WTC11 (cell line): ENCODE measurements around the gene LCA5. TPM values are rescaled to one million over a fixed set of nuclear protein-coding genes. Genes with fewer than 3 reads are reported as not detected.

Experiments
- ATAC-seq: fragments of 200-7000 bp; cut with Tn5 transposase; 2 replicates; pipeline ENCODE4 v1.10.0; 2021; ENCODE audit warnings: mild to moderate bottlenecking, moderate library complexity
- CTCF ChIA-PET: fragments of 300-600 bp; sonication (Branson Sonifier 250); formaldehyde crosslinking; loops from one replicate; lab custom pipeline; 2021; ENCODE audit warnings: antibody characterized with exemption; lab: Charles Lee
- POLR2A ChIA-PET: fragments of 350-600 bp; sonication (Branson Sonifier 250); formaldehyde crosslinking; loops from one replicate; lab custom pipeline; 2021; ENCODE audit warnings: antibody characterized with exemption; lab: Charles Lee
- DNase-seq: peaks from one replicate; pipeline ENCODE4 v3.0.0; 2021; ENCODE audit warnings: low spot score
- H3K27ac Mint-ChIP-seq: 2 replicates; pipeline ENCODE4 v1.8.0; 2021; ENCODE audit warnings: mixed read lengths
- H3K27me3 Mint-ChIP-seq: 2 replicates; pipeline ENCODE4 v1.8.0; 2021; ENCODE audit warnings: low read depth, mild to moderate bottlenecking, moderate library complexity, mixed read lengths
- H3K36me3 Mint-ChIP-seq: 2 replicates; pipeline ENCODE4 v1.8.0; 2021; ENCODE audit warnings: mixed read lengths
- H3K4me1 Mint-ChIP-seq: 2 replicates; pipeline ENCODE4 v1.8.0; 2022; ENCODE audit warnings: mixed read lengths
- H3K4me3 Mint-ChIP-seq: 2 replicates; pipeline ENCODE4 v1.8.0; 2021; ENCODE audit warnings: mild to moderate bottlenecking, moderate library complexity, mixed read lengths
- H3K9me3 Mint-ChIP-seq: 2 replicates; pipeline ENCODE4 v1.8.0; 2021; ENCODE audit warnings: mixed read lengths
- CREM ChIP-seq: sonication (generic); formaldehyde crosslinking; IDR thresholded peaks from 2 replicates; pipeline ENCODE4 v1.8.1; 2022; ENCODE audit warnings: mild to moderate bottlenecking, missing genetic modification reagents, moderate library complexity
- ESRRA ChIP-seq: sonication (generic); formaldehyde crosslinking; IDR thresholded peaks from 2 replicates; pipeline ENCODE4 v1.8.1; 2022; ENCODE audit warnings: mild to moderate bottlenecking, missing genetic modification reagents, borderline replicate concordance
- GRHL2 ChIP-seq: fragments of 250-450 bp; sonication (Bioruptor Pico); IDR thresholded peaks from 2 replicates; pipeline ENCODE4 v1.8.0; 2022; ENCODE audit warnings: mild to moderate bottlenecking, moderate library complexity; ENCODE audit not compliant: insufficient replicate concordance, severe bottlenecking
- HMGXB4 ChIP-seq: sonication (generic); formaldehyde crosslinking; IDR thresholded peaks from 2 replicates; pipeline ENCODE4 v1.8.1; 2023; ENCODE audit warnings: mild to moderate bottlenecking, moderate library complexity, missing genetic modification reagents
- KAT7 ChIP-seq: sonication (generic); formaldehyde crosslinking; IDR thresholded peaks from 2 replicates; pipeline ENCODE4 v1.8.1; 2023; ENCODE audit warnings: missing genetic modification reagents, mild to moderate bottlenecking, borderline replicate concordance
- MXD4 ChIP-seq: fragments of 250-450 bp; sonication (Bioruptor Pico); IDR thresholded peaks from 2 replicates; pipeline ENCODE4 v1.8.0; 2021; ENCODE audit warnings: mild to moderate bottlenecking, moderate library complexity, borderline replicate concordance
- NFE2L1 ChIP-seq: sonication (generic); formaldehyde crosslinking; IDR thresholded peaks from 2 replicates; pipeline ENCODE4 v1.8.1; 2023; ENCODE audit warnings: missing genetic modification reagents
- NFYB ChIP-seq: sonication (generic); formaldehyde crosslinking; conservative IDR thresholded peaks from 2 replicates; pipeline ENCODE4 v1.8.0; 2022; ENCODE audit warnings: low read depth, missing genetic modification reagents
- NR2C2 ChIP-seq: sonication (generic); formaldehyde crosslinking; IDR thresholded peaks from 2 replicates; pipeline ENCODE4 v1.8.0; 2022; ENCODE audit warnings: mild to moderate bottlenecking, missing genetic modification reagents
- TCF7 ChIP-seq: sonication (generic); formaldehyde crosslinking; IDR thresholded peaks from 2 replicates; pipeline ENCODE4 v1.8.0; 2022; ENCODE audit warnings: mild to moderate bottlenecking, low read depth, missing genetic modification reagents, moderate library complexity
- TEAD1 ChIP-seq: sonication (generic); formaldehyde crosslinking; IDR thresholded peaks from 2 replicates; pipeline ENCODE4 v1.8.0; 2022; ENCODE audit warnings: mild to moderate bottlenecking, missing genetic modification reagents
- ZBTB43 ChIP-seq: sonication (generic); formaldehyde crosslinking; IDR thresholded peaks from 2 replicates; pipeline ENCODE4 v1.8.1; 2023; ENCODE audit warnings: mild to moderate bottlenecking, missing genetic modification reagents
- ZNF121 ChIP-seq: sonication (generic); formaldehyde crosslinking; IDR thresholded peaks from 2 replicates; pipeline ENCODE4 v1.8.0; 2023; ENCODE audit warnings: missing genetic modification reagents
- ZNF138 ChIP-seq: sonication (generic); formaldehyde crosslinking; conservative IDR thresholded peaks from 2 replicates; pipeline ENCODE4 v1.8.1; 2022; ENCODE audit warnings: mild to moderate bottlenecking, moderate library complexity, missing genetic modification reagents
- ZNF416 ChIP-seq: fragments of 250-450 bp; sonication (Bioruptor Pico); IDR thresholded peaks from 2 replicates; pipeline ENCODE4 v1.9.0; 2021; ENCODE audit warnings: mild to moderate bottlenecking, inconsistent platforms
- ZNF425 ChIP-seq: fragments of 250-450 bp; sonication (Bioruptor Pico); conservative IDR thresholded peaks from 2 replicates; pipeline ENCODE4 v1.9.0; 2021; ENCODE audit warnings: mild to moderate bottlenecking
- ZNF671 ChIP-seq: fragments of 250-450 bp; sonication (Bioruptor Pico); IDR thresholded peaks from 2 replicates; pipeline ENCODE4 v1.8.0; 2021; ENCODE audit warnings: mild to moderate bottlenecking
- total RNA-seq: library from RNA; stranded (reverse); gene quantifications from 3 replicates; pipeline ENCODE4 v1.2.3, GENCODE V29; 2021
- TF ChIP-seq, protein P1 (sequence below): sonication (generic); formaldehyde crosslinking; IDR thresholded peaks from 2 replicates; pipeline ENCODE4 v1.8.1; 2022; ENCODE audit warnings: low read depth, missing genetic modification reagents, borderline replicate concordance
- TF ChIP-seq, protein P2 (sequence below): sonication (generic); formaldehyde crosslinking; IDR thresholded peaks from 2 replicates; pipeline ENCODE4 v1.8.0; 2022; ENCODE audit warnings: missing genetic modification reagents

LCA5 gene
- total RNA-seq, 1 experiment from 2014 or later: 3.8 TPM

- Mint-ChIP-seq H3K27me3 (no peaks in the 10 kb centered on the region), H3K27ac (peak overlapping the region; percentile 81), H3K4me1 (peaks cover 34% of the 10 kb centered on the region), H3K36me3 (peaks cover 11% of the 10 kb centered on the region; the same call in 1 of the 2 replicates), H3K9me3 (no peaks in the 10 kb centered on the region), H3K4me3 (peak overlapping the region; percentile 2; the same call in 1 of the 2 replicates)
- TF ChIP-seq, protein P1, sequence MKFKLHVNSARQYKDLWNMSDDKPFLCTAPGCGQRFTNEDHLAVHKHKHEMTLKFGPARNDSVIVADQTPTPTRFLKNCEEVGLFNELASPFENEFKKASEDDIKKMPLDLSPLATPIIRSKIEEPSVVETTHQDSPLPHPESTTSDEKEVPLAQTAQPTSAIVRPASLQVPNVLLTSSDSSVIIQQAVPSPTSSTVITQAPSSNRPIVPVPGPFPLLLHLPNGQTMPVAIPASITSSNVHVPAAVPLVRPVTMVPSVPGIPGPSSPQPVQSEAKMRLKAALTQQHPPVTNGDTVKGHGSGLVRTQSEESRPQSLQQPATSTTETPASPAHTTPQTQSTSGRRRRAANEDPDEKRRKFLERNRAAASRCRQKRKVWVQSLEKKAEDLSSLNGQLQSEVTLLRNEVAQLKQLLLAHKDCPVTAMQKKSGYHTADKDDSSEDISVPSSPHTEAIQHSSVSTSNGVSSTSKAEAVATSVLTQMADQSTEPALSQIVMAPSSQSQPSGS (CRISPR knock-in tag): no peak
- TF ChIP-seq, protein P2, sequence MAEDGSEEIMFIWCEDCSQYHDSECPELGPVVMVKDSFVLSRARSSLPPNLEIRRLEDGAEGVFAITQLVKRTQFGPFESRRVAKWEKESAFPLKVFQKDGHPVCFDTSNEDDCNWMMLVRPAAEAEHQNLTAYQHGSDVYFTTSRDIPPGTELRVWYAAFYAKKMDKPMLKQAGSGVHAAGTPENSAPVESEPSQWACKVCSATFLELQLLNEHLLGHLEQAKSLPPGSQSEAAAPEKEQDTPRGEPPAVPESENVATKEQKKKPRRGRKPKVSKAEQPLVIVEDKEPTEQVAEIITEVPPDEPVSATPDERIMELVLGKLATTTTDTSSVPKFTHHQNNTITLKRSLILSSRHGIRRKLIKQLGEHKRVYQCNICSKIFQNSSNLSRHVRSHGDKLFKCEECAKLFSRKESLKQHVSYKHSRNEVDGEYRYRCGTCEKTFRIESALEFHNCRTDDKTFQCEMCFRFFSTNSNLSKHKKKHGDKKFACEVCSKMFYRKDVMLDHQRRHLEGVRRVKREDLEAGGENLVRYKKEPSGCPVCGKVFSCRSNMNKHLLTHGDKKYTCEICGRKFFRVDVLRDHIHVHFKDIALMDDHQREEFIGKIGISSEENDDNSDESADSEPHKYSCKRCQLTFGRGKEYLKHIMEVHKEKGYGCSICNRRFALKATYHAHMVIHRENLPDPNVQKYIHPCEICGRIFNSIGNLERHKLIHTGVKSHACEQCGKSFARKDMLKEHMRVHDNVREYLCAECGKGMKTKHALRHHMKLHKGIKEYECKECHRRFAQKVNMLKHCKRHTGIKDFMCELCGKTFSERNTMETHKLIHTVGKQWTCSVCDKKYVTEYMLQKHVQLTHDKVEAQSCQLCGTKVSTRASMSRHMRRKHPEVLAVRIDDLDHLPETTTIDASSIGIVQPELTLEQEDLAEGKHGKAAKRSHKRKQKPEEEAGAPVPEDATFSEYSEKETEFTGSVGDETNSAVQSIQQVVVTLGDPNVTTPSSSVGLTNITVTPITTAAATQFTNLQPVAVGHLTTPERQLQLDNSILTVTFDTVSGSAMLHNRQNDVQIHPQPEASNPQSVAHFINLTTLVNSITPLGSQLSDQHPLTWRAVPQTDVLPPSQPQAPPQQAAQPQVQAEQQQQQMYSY (CRISPR knock-in tag): no peak
- no peak for TF ChIP-seq NFE2L1 (CRISPR knock-in tag)
- no peak for TF ChIP-seq ZNF425
- no peak for TF ChIP-seq KAT7
- no peak for TF ChIP-seq NR2C2 (CRISPR knock-in tag)
- no peak for TF ChIP-seq CREM (CRISPR knock-in tag)
- no peak for TF ChIP-seq TEAD1 (CRISPR knock-in tag)
- no peak for TF ChIP-seq ZNF138
- no peak for TF ChIP-seq ESRRA (CRISPR knock-in tag)
- no peak for TF ChIP-seq GRHL2 (CRISPR knock-in tag)
- TF ChIP-seq MXD4 (CRISPR knock-in tag): no peak
- no peak for TF ChIP-seq NFYB
- no peak for TF ChIP-seq TCF7 (CRISPR knock-in tag)
- no peak for TF ChIP-seq ZNF121 (CRISPR knock-in tag)
- no peak for TF ChIP-seq ZNF671
- no peak for TF ChIP-seq ZNF416
- TF ChIP-seq HMGXB4 (CRISPR knock-in tag): no peak
- TF ChIP-seq ZBTB43: no peak
- POLR2A ChIA-PET: interaction anchor here (0.6 to 1.7 kb wide), 4 partner anchors 8 to 86 kb away, joined by 3 to 12 read pairs (median 5); partner anchors contain the start of genes LCA5 and SH3BGRL2
- ATAC-seq: no peak
- DNase-seq: no peak
- CTCF ChIA-PET: interaction anchor here (0.9 to 2.8 kb wide), 15 partner anchors 7 to 325 kb away, joined by 3 to 8 read pairs (median 4); partner anchors contain the start of genes LCA5 and SH3BGRL2
These were observed 7.2 kb upstream of the LCA5 start for GRCh38 chr6:79544299-79544927.
